HG03457 (cell line): Measurements from ENCODE around the gene APOD.

ENCODE experiments used
- ATAC-seq: cut with Tn5 transposase; IDR thresholded peaks from one replicate; pipeline ENCODE4 v1.9.1; 2021; ENCODE audit warnings: moderate number of reproducible peaks; ENCODE audit not compliant: unreplicated experiment

The APOD gene

GRCh38 chr3:195555110-195555509 lies 28.6 kb downstream of the APOD start:
- no peak for ATAC-seq

- no peak for ATAC-seq
These were observed 29.3 kb downstream of the APOD start for GRCh38 chr3:195554458-195554857.

- no peak for ATAC-seq
These were observed 30.5 kb downstream of the APOD start for GRCh38 chr3:195553268-195553667.

- no peak for ATAC-seq
These were observed 32.3 kb downstream of the APOD start for GRCh38 chr3:195551381-195551978.

- ATAC-seq = no peak
These were observed 33.0 kb downstream of the APOD start for GRCh38 chr3:195550723-195551122.

- peak; percentile 41 for ATAC-seq
These were observed 33.7 kb downstream of the APOD start for GRCh38 chr3:195549931-195550519.

- no peak for ATAC-seq
These were observed 34.8 kb downstream of the APOD start for GRCh38 chr3:195548987-195549386.

- ATAC-seq = no peak
These were observed 35.2 kb downstream of the APOD start for GRCh38 chr3:195548501-195548900.

- no peak for ATAC-seq
These were observed 35.7 kb downstream of the APOD start for GRCh38 chr3:195548006-195548405.

GRCh38 chr3:195546130-195546560 lies 37.6 kb downstream of the APOD start:
- no peak for ATAC-seq

- no peak for ATAC-seq
These were observed 39.1 kb downstream of the APOD start for GRCh38 chr3:195544634-195545033.

GRCh38 chr3:195544230-195544536 lies 39.6 kb downstream of the APOD start:
- no peak for ATAC-seq

GRCh38 chr3:195543500-195544229 lies 40.1 kb downstream of the APOD start:
- ATAC-seq = no peak

GRCh38 chr3:195542698-195543499 lies 40.8 kb downstream of the APOD start, which contains the start of gene PPP1R2:
Gene PPP1R2, minus strand, starts transcription at chr3:195543325. Its CDS starts 300 bp downstream, at chr3:195543025.
- ATAC-seq = peak; percentile 74

GRCh38 chr3:195542316-195542697 lies 41.4 kb downstream of the APOD start:
- no peak for ATAC-seq

- ATAC-seq = no peak
These were observed 43.2 kb downstream of the APOD start for GRCh38 chr3:195540511-195540910.

GRCh38 chr3:195540027-195540426 lies 43.7 kb downstream of the APOD start:
- ATAC-seq = no peak

GRCh38 chr3:195539479-195539878 lies 44.3 kb downstream of the APOD start:
- ATAC-seq = no peak

GRCh38 chr3:195537995-195538394 lies 45.7 kb downstream of the APOD start:
- ATAC-seq = peak; percentile 55

- no peak for ATAC-seq
These were observed 48.4 kb downstream of the APOD start for GRCh38 chr3:195535293-195535692.

- no peak for ATAC-seq
These were observed 50.9 kb downstream of the APOD start for GRCh38 chr3:195532834-195533233.

GRCh38 chr3:195532345-195532744 lies 51.4 kb downstream of the APOD start:
- ATAC-seq = no peak
